Thyroid gland (tissue), 4 donors: ENCODE measurements around the gene EFCAB6. TPM values are rescaled to one million over a fixed set of nuclear protein-coding genes. Genes with fewer than 3 reads are reported as not detected.

Experiments used
- DNase-seq, 2 donors: peaks; one replicate each; pipeline ENCODE4 v3.0.0-alpha.2; 2019
- H3K27ac ChIP-seq, 3 donors: fragments of 200-600 bp; sonication (generic); 1 replicate in 2 of 3; 2 replicates in 1 of 3; pipeline ENCODE4 v1.5.1; 2016 to 2019; ENCODE audit warnings: mild to moderate bottlenecking in 1 of 3, moderate library complexity in 1 of 3
- H3K27me3 ChIP-seq: fragments of 200-600 bp; sonication (generic); one replicate; pipeline ENCODE4 v1.5.1; 2019
- H3K36me3 ChIP-seq, 2 donors: fragments of 200-600 bp; sonication (generic); one replicate each; pipeline ENCODE4 v1.5.1; 2016 to 2019
- H3K4me1 ChIP-seq, 2 donors: fragments of 200-600 bp; sonication (generic); one replicate each; pipeline ENCODE4 v1.5.1; 2017 to 2019
- H3K4me3 ChIP-seq, 3 donors: fragments of 200-600 bp; sonication (generic); replicated peaks in 1 of 3; 1 replicate in 2 of 3; 2 replicates in 1 of 3; pipeline ENCODE4 v1.5.1; 2016; ENCODE audit warnings: mild to moderate bottlenecking in 1 of 3
- H3K9me3 ChIP-seq: fragments of 200-600 bp; sonication (generic); one replicate; pipeline ENCODE4 v1.5.1; 2017
- CTCF ChIP-seq, 6 experiments: fragments of 200-600 bp in 3 of 6; fragments of 450-650 bp in 3 of 6; sonication (generic) in 3 of 6; IDR thresholded peaks; one replicate each; pipeline ENCODE4 v1.5.1; 2016 to 2019; ENCODE audit warnings: antibody characterized with exemption in 6 of 6, mild to moderate bottlenecking in 2 of 6, inconsistent platforms in 1 of 6, moderate library complexity in 1 of 6
- POLR2A ChIP-seq, 2 donors: fragments of 450-650 bp; IDR thresholded peaks; one replicate each; pipeline ENCODE4 v1.6.1; 2017; ENCODE audit warnings: antibody characterized with exemption in 2 of 2, mild to moderate bottlenecking in 2 of 2, moderate library complexity in 1 of 2
- WGBS, 2 donors: methylation state at CpG; one replicate each; pipeline ENCODE4 v1.1.5; 2017; 5-methylcytosine and 5-hydroxymethylcytosine counted together
- intact Hi-C: fragments of 100-400 bp; cut with DNase I; formaldehyde crosslinking; loops from one replicate; pipeline ENCODE4 v1.15.1; 2023
- total RNA-seq, 4 donors: library from RNA; depleted of rRNA; stranded (reverse); fragments of >200 nt; gene quantifications; one replicate each; pipeline ENCODE4 v1.2.3, GENCODE V29; 2016

Gene EFCAB6
- total RNA-seq, 4 donors from 2014 or later: 10.9 to 26.1 (median 14.1) TPM

DNA sequence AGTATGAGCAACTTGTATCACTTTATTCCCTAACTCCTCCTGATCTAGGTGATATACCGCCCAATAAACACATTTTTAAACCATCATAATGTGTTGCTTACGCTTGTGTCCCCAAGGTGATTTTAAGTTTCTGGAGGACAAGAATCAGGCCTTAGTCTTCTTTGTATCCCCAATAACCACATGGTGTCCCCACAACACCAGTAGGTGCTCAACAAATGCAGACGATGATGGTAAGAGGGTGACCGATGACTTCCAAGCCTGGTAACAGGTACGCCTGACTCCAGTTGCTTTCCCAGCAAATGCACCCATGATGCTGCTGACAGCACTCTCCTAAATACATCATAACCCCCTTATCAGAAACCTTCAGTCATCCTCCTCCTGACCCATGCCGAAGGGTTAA lies 64.2 kb downstream of the EFCAB6 start:
- Histone ChIP-seq H3K27me3 (no peaks in the 10 kb centered on the region), H3K9me3 (no peaks in the 10 kb centered on the region), H3K27ac (no peak overlapping the region), H3K36me3 (no peaks in the 10 kb centered on the region), H3K4me1 (peaks cover 4 to 7% of the 10 kb centered on the region in 2 donors), H3K4me3 (no peak overlapping the region)
- intact Hi-C loops: no loop called here
- no peak for TF ChIP-seq POLR2A (IDR thresholded peaks at IDR 0.05)
- TF ChIP-seq CTCF (IDR thresholded peaks at IDR 0.05): no peak
- DNase-seq: no peak
- 96% methylated on average over 6 of the region's 6 CpGs for WGBS, 2 donors

DNA sequence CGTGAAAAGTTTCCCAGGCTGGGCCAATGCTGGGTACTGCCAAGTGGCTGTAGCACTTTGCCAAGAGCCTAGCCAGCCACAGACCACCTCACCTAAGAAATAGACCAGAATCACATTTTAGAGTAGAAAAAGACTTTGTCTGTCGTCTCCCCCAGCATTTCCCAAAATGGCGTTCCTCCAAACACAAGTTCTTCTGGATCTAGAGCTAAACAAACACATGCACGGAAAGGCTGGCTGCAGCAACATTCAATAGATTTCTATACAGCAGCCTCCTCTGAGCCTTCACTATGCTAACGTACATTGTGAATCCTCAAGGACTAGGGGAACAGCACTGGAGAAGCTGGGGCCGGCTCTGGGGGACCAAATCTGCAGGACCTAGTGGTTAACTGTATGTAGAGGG lies 65.0 kb downstream of the EFCAB6 start:
- Histone ChIP-seq H3K27ac (no peak overlapping the region), H3K4me1 (peaks cover 4 to 7% of the 10 kb centered on the region in 2 donors), H3K36me3 (no peaks in the 10 kb centered on the region), H3K4me3 (no peak overlapping the region), H3K27me3 (no peaks in the 10 kb centered on the region), H3K9me3 (no peaks in the 10 kb centered on the region)
- no peak for DNase-seq
- intact Hi-C loops: no loop called here
- WGBS, 2 donors: 74 to 85% methylated on average over 6 of the region's 6 CpGs
- TF ChIP-seq CTCF (IDR thresholded peaks at IDR 0.05) (no peak), POLR2A (IDR thresholded peaks at IDR 0.05) (no peak)

GRCh38 chr22:43745783-43746356 lies 66.2 kb downstream of the EFCAB6 start:
- Histone ChIP-seq H3K9me3 (no peaks in the 10 kb centered on the region), H3K27me3 (no peaks in the 10 kb centered on the region), H3K27ac (no peak overlapping the region), H3K36me3 (no peaks in the 10 kb centered on the region), H3K4me1 (peaks cover 4% of the 10 kb centered on the region in 2 donors), H3K4me3 (no peak overlapping the region)
- intact Hi-C loops: no loop called here
- DNase-seq: no peak
- 48 to 52% methylated on average over 13 of the region's 13 CpGs for WGBS, 2 donors
- TF ChIP-seq POLR2A (IDR thresholded peaks at IDR 0.05): no peak
- no peak for TF ChIP-seq CTCF (IDR thresholded peaks at IDR 0.05)

DNA sequence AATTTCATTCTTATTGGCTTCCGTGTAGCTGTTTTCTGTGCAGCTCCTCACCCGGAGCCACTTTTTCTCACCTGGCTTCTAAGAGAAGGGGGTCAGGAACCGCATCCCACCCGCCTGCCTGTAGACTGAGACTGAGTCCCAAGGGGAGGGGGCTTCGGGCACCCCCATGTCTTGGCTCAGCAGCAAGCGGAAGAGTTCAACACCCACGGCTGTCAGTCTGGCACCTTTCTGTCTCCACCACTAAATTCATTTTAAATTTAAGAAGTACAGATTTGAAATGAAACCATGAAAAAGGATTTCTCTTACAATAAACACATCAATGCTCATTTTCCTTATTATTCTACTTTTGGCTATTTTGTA lies 66.7 kb downstream of the EFCAB6 start:
- no peak overlapping the region for H3K27ac ChIP-seq
- H3K4me3 ChIP-seq: no peak overlapping the region
- H3K9me3 ChIP-seq: no peaks in the 10 kb centered on the region
- H3K27me3 ChIP-seq: no peaks in the 10 kb centered on the region
- no peak for DNase-seq
- H3K36me3 ChIP-seq: no peaks in the 10 kb centered on the region
- no peak for TF ChIP-seq CTCF (IDR thresholded peaks at IDR 0.05)
- TF ChIP-seq POLR2A (IDR thresholded peaks at IDR 0.05): no peak
- intact Hi-C loops: no loop called here
- 52 to 53% methylated on average over 7 of the region's 7 CpGs for WGBS, 2 donors
- peaks cover 0 to 4% of the 10 kb centered on the region in 2 donors for H3K4me1 ChIP-seq

DNA sequence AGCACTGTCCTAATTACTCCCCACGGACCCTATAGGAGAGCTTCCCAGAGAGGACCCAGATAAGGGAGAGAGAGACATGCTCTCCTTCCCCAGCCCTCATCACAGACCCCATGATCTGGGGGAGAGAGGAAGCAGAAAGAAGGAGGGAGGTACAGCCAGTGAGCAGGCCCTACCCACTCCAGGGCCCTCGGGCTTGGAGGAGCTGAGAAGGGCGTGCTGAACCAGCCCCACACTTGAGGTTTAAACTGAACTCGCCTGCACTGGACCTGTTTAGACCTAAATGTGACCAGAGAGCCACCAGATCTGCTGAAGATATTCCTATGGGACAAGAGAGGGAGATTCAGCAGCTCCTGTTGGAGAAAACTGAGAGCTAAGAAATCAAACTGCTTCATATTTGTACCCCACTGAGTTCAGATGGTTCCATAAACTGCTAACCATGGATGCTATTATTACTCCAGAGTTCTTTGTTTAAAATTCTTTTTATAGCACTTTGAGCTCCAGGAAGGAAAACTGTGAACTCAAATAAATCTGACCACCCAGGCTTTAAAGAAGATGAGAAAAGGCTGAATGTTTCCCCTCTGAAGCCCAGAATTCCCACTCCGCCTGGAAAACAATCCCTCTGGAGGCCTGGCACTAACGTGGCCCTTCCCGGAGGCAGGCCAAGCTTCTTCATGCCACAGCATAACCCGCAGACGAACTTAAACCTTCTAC lies 67.2 kb downstream of the EFCAB6 start:
- WGBS, 2 donors: 54 to 55% methylated on average over 7 to 9 of the region's 9 CpGs
- no peak overlapping the region for H3K4me3 ChIP-seq
- no peak overlapping the region for H3K27ac ChIP-seq
- no peaks in the 10 kb centered on the region for H3K36me3 ChIP-seq
- no peaks in the 10 kb centered on the region for H3K27me3 ChIP-seq
- no peaks in the 10 kb centered on the region for H3K9me3 ChIP-seq
- peaks cover 0 to 4% of the 10 kb centered on the region in 2 donors for H3K4me1 ChIP-seq
- intact Hi-C loops: no loop called here
- DNase-seq: no peak
- TF ChIP-seq POLR2A (IDR thresholded peaks at IDR 0.05): no peak
- no peak for TF ChIP-seq CTCF (IDR thresholded peaks at IDR 0.05)
